Measurements from ENCODE around the gene ARHGAP23.

GRCh38 chr17:38466346-38467315 lies 38.4 kb downstream of the ARHGAP23 start:
- TF ChIP-seq CTCF (IDR thresholded peaks at IDR 0.05), result no peak
- no peak for TF ChIP-seq POLR2A (IDR thresholded peaks at IDR 0.05)
